ENCODE measurements around the gene PNPO.
"Not testable (repeated sequence)": the region's sequence is repeated elsewhere in the genome, so short reads cannot be mapped to it uniquely, and the experiment has no call there.

The PNPO gene

DNA sequence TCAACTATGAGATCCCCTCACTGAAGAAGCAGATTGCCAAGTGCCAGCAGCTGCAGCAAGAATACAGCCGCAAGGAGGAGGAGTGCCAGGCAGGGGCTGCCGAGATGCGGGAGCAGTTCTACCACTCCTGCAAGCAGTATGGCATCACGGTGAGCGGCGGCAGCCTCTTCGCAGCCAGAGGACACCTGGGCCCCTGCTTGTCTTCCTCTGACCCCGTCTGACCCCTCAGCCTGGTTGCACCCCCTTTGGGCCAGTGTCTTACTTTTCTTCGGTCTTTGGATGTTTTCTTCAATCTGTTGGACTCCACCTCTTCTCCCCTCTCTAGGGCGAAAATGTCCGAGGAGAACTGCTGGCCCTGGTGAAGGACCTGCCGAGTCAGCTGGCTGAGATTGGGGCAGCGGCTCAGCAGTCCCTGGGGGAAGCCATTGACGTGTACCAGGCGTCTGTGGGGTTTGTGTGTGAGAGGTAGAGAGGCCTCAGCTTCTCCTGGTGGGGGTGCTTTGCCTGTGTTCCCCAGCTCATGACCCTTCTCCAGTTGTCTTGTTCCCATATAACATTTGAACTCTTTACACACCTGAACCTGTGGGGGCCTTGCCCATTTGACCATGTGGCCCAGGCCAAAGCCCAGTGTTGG lies 33.9 kb downstream of the PNPO start:
- DNase-seq (ENCODE audit: low read depth), result no peak

DNA sequence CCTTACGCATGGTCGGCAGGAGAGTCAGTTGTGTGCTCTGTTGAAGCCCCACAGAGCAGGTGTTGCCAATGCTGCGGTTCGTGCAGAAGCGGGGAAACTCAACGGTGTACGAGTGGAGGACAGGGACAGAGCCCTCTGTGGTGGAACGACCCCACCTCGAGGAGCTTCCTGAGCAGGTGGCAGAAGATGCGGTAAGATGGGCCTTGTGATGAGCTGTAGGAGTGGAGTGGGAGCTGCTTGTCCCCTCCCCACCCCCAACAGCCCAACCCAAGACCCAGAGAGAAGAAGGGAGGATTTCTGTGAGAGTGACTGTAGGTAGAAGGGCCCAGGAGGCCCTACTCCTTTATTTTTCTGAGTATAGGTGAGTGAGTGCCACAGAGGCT lies 34.4 kb downstream of the PNPO start:
- no peak for DNase-seq (ENCODE audit: low read depth)

DNA sequence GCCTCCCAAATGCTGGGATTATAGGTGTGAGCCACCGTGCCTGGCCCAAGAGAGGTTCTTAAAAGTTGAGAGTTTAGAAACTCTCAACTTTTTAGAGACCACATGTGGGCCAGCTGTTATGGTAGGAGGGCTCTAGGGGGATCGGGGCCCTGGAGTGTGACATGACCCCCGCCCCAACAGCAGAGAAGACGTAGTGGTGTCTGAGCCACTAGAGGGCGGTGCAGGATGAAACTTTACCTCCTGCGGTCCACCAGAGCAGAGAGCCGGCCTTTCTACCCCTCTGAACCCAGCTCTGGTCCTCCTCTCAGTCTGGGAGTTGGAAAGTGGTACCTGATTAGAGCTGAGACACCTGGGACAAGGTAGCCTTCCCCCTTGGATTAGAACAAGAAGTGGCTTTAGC lies 37.0 kb downstream of the PNPO start:
- DNase-seq (ENCODE audit: low read depth), result peak; percentile 25

DNA sequence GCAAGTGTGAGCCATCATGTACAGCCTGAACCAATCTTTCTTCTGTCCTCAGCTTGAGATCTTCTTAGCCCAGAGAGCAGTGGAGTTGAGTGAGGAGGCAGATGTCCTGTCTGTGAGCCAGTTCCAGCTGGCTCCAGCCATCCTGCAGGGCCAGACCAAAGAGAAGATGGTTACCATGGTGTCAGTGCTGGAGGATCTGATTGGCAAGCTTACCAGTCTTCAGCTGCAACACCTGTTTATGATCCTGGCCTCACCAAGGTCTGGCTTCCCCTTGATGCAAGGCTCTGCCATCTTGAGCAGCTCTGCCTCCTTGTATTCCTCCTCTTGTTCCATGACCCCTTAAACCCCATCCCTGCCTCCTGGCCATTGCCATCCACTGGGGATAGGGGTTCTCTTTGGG lies 39.2 kb downstream of the PNPO start:
- DNase-seq (ENCODE audit: low read depth), result no peak

DNA sequence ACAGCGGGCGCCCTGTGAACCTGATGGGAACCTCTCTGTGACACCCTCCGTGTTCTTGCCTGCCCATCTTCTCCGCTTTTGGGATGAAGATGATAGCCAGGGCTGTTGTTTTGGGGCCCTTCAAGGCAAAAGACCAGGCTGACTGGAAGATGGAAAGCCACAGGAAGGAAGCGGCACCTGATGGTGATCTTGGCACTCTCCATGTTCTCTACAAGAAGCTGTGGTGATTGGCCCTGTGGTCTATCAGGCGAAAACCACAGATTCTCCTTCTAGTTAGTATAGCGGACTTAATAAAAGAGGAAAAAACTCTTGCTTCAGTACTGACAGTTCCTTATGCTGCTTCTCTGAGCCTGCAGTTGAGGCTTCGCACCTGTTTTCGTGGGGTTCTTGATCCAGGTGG lies 40.1 kb downstream of the PNPO start:
- DNase-seq (ENCODE audit: low read depth), result no peak

DNA sequence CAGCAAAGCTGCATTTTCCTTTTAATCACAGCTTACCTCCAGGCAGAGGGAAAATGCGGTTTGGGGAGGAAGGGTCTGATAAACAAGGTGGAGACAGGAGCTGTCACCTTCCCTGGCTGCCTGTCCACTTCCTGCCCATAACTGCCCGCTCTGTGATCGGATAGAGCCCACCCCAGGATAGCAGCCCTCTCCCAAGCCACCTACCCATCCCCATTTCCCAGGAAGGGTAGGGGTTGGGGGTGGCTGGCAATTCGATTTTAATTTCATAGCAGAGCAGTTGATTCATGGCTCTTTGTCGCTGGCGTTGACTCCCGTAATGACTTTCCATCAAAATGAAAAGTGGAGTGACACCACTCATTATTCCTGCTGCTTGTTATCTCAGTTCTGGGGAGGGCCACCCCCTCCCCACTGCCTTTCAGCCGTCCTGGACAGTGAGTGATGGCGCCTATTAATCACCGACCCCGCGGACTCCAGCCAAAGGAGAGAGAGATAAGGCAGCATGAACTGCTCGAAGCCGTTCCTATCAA lies 40.8 kb downstream of the PNPO start:
- DNase-seq (ENCODE audit: low read depth), result no peak

DNA sequence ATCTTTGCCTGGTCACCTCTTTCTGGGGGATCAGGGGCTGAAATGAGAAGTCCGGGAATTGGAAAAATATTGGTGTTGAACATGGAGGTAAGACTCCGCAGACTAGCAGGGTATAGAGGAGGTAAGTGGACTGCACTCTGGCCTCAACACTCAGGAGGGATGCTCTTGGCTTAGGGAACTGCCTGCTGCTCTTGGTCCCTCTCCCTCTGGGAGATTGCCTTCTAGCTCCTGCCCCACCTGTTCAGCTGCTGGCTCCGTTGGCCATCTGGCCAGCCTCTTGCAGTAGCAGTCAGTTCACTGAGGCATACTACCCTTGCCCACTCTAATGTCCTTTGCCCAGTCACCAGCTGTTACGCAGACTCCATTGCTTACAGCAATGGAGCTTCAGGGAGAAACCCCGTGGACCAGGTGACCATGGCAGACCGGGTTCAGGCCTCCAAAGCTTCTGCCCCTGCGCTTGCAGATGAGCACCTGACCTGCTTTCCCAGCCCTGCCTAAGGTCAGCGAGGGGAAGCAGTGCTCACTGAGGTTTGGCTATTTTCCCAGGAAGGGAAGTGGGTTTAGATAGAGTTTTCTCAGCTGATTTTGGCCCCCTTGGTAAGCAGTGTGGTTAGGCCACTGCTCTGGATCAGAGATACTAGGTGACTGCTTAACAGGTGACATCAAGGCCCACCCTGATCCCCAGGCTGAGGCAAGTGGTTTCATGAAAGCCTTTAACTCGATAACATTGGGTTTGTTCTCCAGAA lies 41.4 kb downstream of the PNPO start:
- DNase-seq (ENCODE audit: low read depth), result no peak

DNA sequence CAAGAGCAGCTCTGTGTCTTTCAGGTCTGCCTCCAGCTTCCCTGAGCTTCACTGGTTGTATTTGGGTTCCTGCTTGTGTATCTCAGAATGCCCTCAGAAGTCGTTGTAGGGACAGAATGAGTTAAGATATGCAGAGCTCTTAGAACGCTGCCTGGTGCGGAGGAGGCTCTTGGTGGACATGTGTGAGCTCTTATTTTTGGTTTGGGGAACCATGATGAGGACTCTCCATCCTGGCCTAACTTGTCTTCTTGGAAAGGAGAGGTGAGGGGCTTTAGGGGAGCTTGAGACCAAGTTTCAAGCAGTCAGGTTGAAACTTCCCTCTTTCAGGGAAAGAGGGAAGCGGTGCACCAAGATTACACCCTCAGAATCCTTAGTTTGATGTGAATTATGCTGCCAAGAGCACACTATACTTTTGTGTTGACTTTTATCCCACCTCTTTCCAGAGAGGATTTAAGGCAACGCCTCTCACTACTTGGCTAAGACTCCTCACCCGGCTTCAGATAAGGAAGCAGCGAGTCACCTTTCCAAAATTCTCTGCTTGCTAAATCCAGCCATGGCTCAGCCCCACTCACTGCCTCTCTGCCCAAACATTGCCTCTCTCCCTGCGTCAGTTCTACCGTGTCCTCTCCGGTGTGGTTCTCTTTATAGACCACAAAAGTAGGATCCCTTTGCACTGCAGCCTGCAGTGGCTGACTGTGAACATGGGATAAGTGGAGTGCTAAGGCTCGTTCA lies 42.3 kb downstream of the PNPO start:
- DNase-seq (ENCODE audit: low read depth), result no peak

DNA sequence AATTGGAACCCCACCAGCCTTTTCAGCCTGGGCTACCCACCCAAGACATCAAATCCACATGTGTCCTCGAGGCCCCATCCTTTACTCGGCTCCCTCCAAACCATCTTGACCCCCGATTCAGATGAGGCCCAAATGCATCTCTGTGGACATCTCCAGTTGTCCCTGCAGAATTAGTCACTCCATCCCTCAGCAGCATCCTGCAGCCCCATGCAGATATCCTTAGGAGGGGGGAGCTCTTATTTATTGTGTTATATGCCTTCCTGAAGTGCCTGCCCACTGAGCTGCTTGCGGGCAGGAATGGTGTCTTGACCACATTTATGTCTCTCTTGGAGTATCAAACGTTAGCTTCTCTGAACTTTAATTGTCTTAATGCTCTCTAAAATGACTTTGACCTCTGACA lies 45.1 kb downstream of the PNPO start:
- DNase-seq (ENCODE audit: low read depth), result no peak

DNA sequence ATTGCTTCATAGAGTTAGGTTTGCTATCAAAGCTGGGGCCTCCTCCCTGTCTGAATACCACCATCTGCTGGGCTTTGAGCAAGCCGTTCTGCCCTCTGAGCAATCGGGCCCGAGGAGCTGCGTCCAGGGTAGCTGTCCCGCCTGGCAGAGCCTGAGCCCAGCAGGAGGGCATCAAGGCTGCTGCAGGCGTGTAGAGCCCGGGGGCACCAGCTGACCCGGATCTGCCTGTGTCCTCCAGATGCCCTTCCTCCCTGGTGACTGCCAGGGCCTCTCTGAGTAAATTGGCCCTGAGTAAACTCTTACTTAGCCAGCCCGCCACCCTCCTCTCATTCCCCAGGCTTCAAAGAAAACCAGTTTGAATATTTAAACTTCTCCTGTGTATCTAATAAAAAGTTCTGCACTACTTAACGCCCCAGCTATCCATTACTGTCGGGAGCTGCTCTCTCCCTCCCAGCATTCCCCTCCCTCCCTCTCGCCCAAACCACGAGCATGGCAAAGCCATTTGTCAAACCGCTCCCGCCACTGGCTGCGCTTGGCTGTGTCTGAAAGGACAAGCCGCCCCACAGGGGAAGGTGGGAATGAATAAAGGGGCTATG lies 46.0 kb downstream of the PNPO start:
- no peak for DNase-seq (ENCODE audit: low read depth)

DNA sequence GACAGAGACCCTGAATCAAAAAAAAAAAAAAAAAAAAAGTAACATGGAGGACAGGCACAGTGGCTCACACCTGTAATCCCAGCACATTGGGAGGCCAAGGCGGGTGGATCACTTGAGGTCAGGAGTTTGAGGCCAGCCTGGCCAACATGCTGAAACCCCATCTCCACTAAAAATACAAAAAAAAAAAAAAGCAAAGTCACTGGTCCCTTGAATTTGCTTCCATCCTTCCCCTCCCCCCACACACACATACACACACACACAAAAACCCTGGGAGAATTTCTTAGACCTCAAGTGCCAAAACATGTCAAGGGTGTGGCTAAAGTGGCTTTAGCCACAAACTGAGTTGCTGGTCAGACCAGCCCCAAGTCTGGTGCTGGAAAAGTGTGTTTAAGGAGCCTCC lies 47.1 kb downstream of the PNPO start:
- DNase-seq (ENCODE audit: low read depth), result not testable (repeated sequence)

DNA sequence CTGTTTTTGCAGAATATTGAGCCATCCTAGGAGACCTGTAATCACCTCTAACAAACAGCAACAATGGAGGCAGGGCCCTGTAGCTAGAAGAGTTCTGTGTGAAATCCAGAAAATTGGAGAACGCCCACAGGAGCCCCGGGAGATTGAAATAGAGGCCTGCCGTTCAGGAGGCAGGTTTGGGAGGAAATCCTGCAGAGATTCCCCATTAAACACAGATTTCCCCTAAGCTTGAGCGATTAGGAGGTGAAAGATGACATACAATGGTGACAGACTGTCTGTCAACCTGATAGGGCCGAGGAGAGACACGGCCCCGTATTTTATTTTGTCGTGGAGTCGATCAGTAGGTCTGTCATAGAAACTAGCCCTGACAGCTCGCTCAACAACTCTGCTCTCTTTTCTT lies 47.8 kb downstream of the PNPO start:
- DNase-seq (ENCODE audit: low read depth), result no peak

DNA sequence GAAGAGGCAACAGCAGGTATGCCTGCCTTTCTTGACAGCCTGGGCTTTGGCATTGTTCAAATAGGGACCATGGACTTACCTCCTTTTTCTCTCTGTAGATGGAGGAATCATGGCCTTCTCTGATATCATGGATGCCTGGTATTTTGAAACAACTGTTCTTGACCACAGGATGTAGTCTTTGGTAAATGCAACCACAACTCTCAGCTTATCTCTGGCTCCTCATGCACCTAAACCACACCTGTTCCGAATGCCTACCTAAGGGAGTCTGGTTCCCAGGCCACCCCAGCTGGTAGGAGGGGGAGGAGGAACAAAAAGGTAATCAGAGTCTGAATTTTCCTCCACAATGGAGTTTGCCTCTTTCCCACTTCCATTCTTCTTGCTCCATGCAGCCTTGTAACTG lies 48.3 kb downstream of the PNPO start:
- DNase-seq (ENCODE audit: low read depth), result no peak

DNA sequence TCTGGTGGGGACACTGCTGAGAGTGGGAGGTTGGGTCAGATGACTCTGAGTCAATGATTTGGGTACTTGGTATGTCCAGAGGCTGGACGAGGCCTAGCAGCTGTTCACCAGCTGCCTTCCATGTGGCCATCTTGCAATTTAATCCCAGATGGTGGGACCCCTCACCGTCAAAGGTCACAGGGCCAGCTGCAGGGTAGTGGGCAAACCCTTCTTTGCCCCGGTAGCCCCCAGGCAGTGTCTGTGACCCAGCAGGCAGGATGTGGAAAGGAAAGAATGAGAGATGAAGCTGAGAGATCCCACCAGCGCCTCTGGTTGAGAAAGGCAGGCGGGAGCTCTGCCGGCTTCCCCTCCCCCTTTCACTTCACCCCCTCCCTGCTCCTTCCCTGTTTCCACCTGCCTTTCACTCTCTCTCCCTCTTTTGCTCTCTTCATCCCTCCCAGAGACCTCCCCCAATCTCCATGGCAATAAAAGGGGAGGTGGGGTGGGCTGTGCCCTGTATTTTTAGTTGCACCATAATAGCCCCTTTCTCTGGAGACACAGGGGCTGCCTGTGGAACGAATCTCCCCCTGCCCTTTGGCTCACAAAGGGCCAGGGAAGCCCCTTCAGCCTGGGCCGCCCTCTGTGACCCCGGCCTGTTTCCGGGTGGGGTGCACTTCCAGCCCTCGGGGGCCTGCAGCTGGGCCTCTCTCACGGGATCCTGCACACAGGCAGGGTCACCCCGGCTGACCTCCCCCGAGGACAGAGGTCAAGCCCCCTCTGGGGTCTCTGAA lies 49.8 kb downstream of the PNPO start:
- DNase-seq (ENCODE audit: low read depth), result no peak

DNA sequence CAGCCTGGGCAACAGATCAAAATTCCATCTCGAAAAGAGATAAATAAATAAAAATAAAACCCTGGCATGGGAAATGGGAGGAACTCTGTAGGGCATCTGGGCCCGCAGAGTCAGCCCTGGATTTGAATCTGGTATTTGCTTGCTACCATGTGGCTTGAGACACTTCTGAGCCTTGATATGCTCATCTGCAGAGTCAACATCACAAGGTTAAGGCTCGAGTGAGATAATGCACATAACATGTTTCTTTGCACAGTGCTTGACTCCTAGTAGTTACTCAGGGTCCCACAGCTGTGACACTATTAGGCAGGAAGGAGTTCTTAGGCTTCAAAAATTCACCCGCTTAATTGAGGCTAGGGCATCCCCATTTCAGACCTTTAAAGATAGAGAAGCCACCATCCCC lies 50.8 kb downstream of the PNPO start:
- no peak for DNase-seq (ENCODE audit: low read depth)

DNA sequence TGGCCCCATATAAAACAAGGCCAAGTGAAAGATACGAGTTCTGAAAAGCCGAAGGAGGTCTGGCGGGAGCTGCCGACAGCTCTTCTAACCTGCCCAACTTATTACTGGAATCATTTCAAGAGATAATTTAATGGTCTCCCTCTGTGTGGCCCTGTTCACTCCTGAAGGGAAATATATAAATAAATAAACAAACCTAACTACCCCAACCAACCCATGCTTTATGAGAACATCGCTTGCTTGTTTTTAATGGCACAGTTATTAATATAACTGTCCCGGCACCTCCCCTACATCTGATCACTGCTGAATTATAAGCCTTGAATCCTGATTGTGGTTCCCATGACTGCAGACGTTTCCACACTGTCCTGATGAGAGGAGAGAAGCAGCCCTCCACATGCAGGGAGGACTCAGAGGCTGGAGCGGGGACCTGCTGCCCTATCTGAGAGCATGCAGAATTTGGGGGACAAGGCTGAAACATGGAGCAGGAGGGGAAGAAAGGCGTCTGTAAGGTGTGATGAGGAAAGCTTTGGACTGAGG lies 51.7 kb downstream of the PNPO start:
- DNase-seq (ENCODE audit: low read depth), result no peak

DNA sequence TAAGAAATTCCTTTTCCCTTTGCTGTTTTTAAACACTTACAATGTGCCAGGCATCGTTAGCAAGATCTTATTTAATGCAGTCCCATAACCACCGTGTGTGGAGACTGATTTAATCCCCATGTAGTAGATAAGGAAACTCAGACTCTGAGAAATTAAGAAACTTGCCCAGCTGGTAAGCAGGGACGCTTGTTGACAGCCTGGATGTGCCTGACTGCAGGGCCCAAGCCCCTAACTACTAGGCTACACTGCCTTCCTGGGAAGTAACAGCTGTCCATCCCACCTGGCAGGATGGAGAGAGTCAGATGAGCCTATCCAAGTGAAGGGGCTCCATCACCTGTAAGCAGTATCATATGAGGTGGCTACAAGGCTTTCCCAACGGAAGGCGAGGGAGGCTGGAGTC lies 52.6 kb downstream of the PNPO start:
- no peak for DNase-seq (ENCODE audit: low read depth)

DNA sequence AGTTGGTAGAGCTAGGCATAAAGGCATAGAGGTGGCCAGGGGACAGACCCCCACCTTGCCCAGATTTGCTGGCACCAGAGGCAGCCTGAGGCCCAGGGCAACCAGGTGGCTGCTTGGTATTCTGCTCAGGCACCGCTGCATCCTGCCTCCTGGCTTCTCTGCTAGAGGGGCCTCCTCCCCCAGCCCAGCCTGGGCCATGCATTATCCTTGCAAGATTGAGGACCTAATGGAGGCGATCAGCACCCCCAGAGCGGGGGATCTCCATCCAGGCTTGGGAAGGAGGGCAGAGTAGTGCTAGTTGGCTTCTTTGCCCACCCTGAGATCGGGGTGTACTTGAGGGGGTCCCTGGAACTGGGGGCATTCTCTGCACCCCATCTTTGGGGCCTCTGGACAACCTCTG lies 53.4 kb downstream of the PNPO start:
- no peak for DNase-seq (ENCODE audit: low read depth)

DNA sequence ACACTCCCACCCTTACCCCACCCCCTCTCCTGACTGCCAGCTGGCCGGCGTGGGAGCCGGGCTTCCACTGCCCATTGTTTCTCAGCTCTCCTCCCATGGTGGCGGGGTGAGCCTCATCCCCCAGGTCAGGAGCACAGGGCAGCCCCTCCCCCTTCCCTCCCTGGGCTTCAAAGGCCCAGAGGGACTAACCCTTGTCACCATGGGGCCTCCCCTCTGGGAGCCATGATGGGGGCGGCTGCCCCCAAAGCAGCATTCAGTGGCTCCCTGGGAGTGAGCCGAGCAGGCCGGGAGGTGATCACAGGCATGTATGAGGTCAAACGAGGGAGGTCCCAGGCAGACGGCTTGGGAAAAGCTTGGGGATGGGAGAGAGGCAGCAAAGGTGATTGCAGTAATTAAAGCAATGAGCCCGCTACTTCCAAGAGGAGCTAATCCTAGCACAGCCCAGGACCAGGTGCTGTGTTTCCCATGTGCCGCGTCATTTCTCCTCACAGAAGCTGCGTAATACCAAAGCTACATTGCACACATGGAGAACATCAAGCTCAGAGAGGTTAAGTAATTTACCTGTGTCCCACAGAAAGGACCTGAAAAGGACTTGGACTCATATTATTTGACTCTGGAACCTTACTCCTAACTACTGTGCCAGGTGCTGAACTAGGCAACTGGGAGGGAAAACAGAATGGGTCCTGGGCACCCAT lies 54.0 kb downstream of the PNPO start:
- DNase-seq (ENCODE audit: low read depth), result no peak

DNA sequence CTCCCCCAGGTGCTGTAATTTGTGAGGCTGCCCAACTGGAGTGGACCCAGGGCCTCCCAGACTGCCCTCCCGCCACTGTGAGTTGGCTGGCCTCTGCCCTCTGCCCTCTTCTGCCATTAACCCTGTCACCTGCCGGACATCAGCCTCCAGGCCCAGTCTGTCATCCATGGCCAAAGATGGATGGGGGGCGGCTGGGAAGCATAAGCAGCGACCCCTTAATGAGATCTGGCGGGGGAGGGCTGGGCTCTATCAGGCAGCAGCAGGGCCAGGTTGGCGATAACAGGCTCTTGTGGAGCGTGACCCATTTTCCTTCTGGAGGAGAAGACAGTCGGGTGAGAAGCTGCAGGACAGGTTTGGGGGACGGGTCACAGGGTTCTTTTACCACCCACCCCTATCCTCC lies 54.8 kb downstream of the PNPO start:
- no peak for DNase-seq (ENCODE audit: low read depth)

DNA sequence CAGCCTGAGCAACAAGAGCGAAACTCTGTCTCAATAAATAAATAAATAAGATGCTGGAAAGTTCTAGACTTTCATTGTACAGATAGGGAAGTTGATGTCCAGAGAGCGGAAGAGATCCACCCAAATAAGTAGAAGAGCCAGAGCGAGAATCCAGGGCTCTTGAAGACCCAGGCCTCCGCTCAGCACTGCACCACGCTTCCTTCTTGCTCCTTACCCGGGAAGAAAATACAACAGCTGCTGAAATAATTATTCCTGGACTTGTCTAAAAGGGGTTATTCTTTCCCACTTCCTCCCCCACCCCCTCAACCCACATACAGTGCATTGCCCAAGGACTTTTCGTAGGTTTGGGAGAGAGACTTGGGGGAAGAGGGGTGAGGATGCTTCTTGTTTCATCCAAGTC lies 56.2 kb downstream of the PNPO start:
- no peak for DNase-seq (ENCODE audit: low read depth)
